ENCODE measurements around the gene C3orf20.

DNA sequence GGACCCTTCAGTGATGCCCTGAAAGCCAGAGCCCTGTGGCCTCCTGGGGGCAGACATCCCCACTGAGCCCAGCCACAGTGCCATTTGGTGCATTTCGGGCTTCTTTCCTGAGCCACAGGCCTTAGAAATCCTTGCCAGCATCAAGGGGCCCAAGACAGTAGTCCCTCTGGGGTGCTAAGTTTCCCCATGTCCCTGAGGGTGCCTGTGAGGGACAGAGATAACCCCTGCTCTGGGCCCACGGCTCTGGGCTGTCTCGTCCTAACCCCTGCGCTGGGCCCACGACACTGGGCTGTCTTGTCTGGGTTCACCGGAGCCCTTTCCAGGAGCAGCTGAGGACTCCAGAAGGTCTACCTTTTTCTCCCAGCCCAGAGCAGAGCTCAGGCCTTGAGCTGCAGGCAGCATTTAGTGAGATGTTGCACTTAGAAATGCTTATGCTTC lies 98.8 kb downstream of the C3orf20 start:
- TF ChIP-seq, protein P1, sequence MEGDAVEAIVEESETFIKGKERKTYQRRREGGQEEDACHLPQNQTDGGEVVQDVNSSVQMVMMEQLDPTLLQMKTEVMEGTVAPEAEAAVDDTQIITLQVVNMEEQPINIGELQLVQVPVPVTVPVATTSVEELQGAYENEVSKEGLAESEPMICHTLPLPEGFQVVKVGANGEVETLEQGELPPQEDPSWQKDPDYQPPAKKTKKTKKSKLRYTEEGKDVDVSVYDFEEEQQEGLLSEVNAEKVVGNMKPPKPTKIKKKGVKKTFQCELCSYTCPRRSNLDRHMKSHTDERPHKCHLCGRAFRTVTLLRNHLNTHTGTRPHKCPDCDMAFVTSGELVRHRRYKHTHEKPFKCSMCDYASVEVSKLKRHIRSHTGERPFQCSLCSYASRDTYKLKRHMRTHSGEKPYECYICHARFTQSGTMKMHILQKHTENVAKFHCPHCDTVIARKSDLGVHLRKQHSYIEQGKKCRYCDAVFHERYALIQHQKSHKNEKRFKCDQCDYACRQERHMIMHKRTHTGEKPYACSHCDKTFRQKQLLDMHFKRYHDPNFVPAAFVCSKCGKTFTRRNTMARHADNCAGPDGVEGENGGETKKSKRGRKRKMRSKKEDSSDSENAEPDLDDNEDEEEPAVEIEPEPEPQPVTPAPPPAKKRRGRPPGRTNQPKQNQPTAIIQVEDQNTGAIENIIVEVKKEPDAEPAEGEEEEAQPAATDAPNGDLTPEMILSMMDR (IDR thresholded peaks at IDR 0.05): no peak
- TF ChIP-seq EZH2 (IDR thresholded peaks at IDR 0.05; ENCODE audit: borderline replicate concordance, insufficient read depth, low read depth, low read length, poor library complexity, severe bottlenecking): no peak
